OCI-LY1 (cell line): ENCODE results near the gene DLG1.

Source experiments
- EZH2 ChIP-seq: fragments of 200-600 bp; sonication (generic), shearing (Covaris generic); IDR thresholded peaks from 2 replicates; pipeline ENCODE4 v1.8.0; 2017; ENCODE audit warnings: borderline replicate concordance, mixed run types, mild to moderate bottlenecking, antibody characterized with exemption, low read length, moderate library complexity, mixed read lengths
- TF ChIP-seq, protein P1 (sequence below): fragments of 200-600 bp; sonication (generic), shearing (Covaris generic); IDR thresholded peaks from 2 replicates; pipeline ENCODE4 v1.5.1; 2017; ENCODE audit warnings: mild to moderate bottlenecking, antibody characterized with exemption, low read length, moderate library complexity, mixed read lengths

DNA sequence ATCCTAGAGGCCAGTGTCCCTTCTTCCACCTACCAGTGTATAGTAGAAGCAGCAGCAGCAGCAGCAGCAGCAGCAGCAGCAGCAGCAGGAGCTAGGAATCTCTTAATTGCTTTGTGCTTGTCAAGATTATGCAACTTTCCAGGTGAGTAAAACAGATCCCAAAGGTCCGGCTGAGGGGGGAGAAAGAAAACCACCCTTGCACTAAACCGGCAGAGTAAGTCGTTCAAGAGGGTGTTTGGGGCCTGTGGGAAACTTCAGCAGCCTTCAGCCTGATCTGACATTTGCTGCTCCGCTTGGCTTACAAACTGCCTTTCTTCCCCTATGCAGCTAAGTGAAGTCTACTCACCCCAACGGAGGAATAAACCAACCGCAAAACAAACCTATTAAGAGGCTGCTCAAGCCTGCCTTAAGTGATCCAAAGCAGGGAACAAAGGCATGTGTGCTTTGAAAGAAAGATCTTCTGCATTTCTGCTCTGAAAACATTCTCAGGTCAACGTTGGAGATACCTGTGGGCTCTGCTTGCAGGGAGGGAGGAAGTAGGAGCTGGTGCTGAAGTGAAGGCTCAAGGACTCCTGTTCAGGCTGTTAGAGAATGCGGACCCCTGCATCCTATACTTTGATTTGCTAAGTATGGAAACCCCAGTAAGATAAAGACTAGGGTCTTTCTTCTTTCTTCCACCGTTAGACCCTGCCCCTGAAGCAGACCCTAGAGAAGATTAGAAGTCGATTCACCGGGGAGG lies 35.7 kb upstream of the DLG1 start:
- TF ChIP-seq, protein P1, sequence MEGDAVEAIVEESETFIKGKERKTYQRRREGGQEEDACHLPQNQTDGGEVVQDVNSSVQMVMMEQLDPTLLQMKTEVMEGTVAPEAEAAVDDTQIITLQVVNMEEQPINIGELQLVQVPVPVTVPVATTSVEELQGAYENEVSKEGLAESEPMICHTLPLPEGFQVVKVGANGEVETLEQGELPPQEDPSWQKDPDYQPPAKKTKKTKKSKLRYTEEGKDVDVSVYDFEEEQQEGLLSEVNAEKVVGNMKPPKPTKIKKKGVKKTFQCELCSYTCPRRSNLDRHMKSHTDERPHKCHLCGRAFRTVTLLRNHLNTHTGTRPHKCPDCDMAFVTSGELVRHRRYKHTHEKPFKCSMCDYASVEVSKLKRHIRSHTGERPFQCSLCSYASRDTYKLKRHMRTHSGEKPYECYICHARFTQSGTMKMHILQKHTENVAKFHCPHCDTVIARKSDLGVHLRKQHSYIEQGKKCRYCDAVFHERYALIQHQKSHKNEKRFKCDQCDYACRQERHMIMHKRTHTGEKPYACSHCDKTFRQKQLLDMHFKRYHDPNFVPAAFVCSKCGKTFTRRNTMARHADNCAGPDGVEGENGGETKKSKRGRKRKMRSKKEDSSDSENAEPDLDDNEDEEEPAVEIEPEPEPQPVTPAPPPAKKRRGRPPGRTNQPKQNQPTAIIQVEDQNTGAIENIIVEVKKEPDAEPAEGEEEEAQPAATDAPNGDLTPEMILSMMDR: no peak
- no peak for TF ChIP-seq EZH2
